ENCODE measurements around the gene GLRA1. TPM values are rescaled to one million over a fixed set of nuclear protein-coding genes. Genes with fewer than 3 reads are reported as not detected.

Gene GLRA1
- polyA plus RNA-seq, 3 donors = not detected

DNA sequence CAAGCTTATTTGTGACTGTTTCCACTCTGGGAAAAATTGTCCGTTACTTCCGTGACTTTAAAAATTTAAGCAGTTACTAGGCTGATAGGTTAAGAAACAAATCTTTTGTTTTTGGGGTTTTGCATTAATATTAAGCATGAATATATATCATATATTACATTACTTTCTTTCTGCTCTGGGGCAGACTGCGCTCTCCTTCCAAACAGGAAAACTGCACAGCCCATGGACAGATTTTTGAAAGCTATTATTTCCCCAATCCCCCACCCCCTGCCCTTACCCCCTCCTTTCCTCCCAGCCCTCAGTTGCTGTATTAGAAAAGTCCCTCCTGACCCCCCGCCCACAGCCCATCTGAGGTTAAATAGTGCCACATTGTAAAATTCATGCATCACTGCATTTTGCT is 102.5 kb downstream of the GLRA1 start:
- no peaks in the 10 kb centered on the region for H3K36me3 ChIP-seq (replicated peaks in 1 of 2; ENCODE audit: control insufficient read depth in 1 of 2, insufficient read depth in 2 of 2, low read length in 2 of 2)

DNA sequence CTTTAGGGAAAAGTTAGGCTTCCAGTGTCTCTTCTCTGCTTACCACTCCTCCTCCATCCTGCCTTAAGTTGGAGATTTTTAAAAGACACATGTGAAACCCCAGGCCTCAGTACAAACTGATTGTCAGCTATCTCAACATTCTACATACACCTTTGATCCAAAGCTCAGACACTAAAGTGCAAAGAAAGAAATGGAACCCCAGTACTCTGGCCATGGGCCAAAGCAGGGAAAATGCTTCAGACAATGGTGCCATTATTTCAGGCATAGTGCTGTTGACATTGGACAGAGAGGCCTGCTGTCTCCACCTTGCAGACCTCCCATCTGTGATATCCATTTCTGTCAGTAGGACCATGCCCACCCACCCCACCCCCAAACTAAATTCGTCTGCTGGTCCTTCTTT is 103.7 kb downstream of the GLRA1 start:
- Histone ChIP-seq H3K9me3 (replicated peaks in 1 of 2; ENCODE audit: control insufficient read depth in 1 of 2, insufficient read depth in 1 of 2, low read length in 2 of 2) (no peaks in the 10 kb centered on the region), H2AFZ (ENCODE audit: insufficient read depth, low read depth, low read length, poor library complexity, severe bottlenecking) (no peak overlapping the region), H3K9ac (ENCODE audit: insufficient read depth, low read length, poor library complexity, severe bottlenecking) (no peak overlapping the region), H3K4me1 (ENCODE audit: control insufficient read depth in 1 of 2, insufficient read depth in 2 of 2, low read length in 2 of 2) (no peaks in the 10 kb centered on the region), H3K36me3 (replicated peaks in 1 of 2; ENCODE audit: control insufficient read depth in 1 of 2, insufficient read depth in 2 of 2, low read length in 2 of 2) (peaks cover 0 to 5% of the 10 kb centered on the region in 2 donors), H4K20me1 (ENCODE audit: insufficient read depth, low read length) (no peaks in the 10 kb centered on the region), H3K27me3 (ENCODE audit: control insufficient read depth in 2 of 2, insufficient read depth in 2 of 2, low read length in 2 of 2) (no peaks in the 10 kb centered on the region), H3K79me2 (ENCODE audit: insufficient read depth, low read length) (no peaks in the 10 kb centered on the region), H3K4me2 (replicated peaks; ENCODE audit: extremely low read depth, low read length, poor library complexity, severe bottlenecking) (no peak overlapping the region), H3K27ac (ENCODE audit: low read depth in 1 of 2, low read length in 2 of 2) (no peak overlapping the region), H3K4me3 (replicated peaks in 1 of 3; ENCODE audit: low read depth in 2 of 3, low read length in 3 of 3) (no peak overlapping the region)
- no CpG with 5 or more reads among the region's 1 CpG for WGBS (ENCODE audit: insufficient coverage)
- no peak overlapping the region for H3K27ac Mint-ChIP-seq
- TF ChIP-seq, protein P1, sequence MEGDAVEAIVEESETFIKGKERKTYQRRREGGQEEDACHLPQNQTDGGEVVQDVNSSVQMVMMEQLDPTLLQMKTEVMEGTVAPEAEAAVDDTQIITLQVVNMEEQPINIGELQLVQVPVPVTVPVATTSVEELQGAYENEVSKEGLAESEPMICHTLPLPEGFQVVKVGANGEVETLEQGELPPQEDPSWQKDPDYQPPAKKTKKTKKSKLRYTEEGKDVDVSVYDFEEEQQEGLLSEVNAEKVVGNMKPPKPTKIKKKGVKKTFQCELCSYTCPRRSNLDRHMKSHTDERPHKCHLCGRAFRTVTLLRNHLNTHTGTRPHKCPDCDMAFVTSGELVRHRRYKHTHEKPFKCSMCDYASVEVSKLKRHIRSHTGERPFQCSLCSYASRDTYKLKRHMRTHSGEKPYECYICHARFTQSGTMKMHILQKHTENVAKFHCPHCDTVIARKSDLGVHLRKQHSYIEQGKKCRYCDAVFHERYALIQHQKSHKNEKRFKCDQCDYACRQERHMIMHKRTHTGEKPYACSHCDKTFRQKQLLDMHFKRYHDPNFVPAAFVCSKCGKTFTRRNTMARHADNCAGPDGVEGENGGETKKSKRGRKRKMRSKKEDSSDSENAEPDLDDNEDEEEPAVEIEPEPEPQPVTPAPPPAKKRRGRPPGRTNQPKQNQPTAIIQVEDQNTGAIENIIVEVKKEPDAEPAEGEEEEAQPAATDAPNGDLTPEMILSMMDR (IDR thresholded peaks at IDR 0.05) = no peak
- intact Hi-C loops (cut with micrococcal nuclease) = loop anchor here in 1 of 2 donors (10.0 kb wide), 1 partner anchor 684 kb away; no protein-coding TSS in a partner anchor
- H3K9me3 Mint-ChIP-seq = no peaks in the 10 kb centered on the region
- H3K36me3 Mint-ChIP-seq = peaks cover 3 to 11% of the 10 kb centered on the region in 2 donors
- H3K27me3 Mint-ChIP-seq (ENCODE audit: low read depth in 3 of 3) = no peaks in the 10 kb centered on the region
- peaks cover 4% of the 10 kb centered on the region for H3K4me1 Mint-ChIP-seq
- DNase-seq = no peak
- H3K4me3 Mint-ChIP-seq = no peak overlapping the region

More for the DNA sequence above, 102.5 kb downstream of the GLRA1 start:
- Histone ChIP-seq H3K4me2 (replicated peaks; ENCODE audit: extremely low read depth, low read length, poor library complexity, severe bottlenecking) (no peak overlapping the region), H3K27me3 (ENCODE audit: control insufficient read depth in 2 of 2, insufficient read depth in 2 of 2, low read length in 2 of 2) (no peaks in the 10 kb centered on the region), H3K9me3 (replicated peaks in 1 of 2; ENCODE audit: control insufficient read depth in 1 of 2, insufficient read depth in 1 of 2, low read length in 2 of 2) (no peaks in the 10 kb centered on the region), H2AFZ (ENCODE audit: insufficient read depth, low read depth, low read length, poor library complexity, severe bottlenecking) (no peak overlapping the region), H3K9ac (ENCODE audit: insufficient read depth, low read length, poor library complexity, severe bottlenecking) (no peak overlapping the region), H3K4me3 (replicated peaks in 1 of 3; ENCODE audit: low read depth in 2 of 3, low read length in 3 of 3) (no peak overlapping the region), H3K79me2 (ENCODE audit: insufficient read depth, low read length) (no peaks in the 10 kb centered on the region), H3K4me1 (ENCODE audit: control insufficient read depth in 1 of 2, insufficient read depth in 2 of 2, low read length in 2 of 2) (no peaks in the 10 kb centered on the region), H4K20me1 (ENCODE audit: insufficient read depth, low read length) (no peaks in the 10 kb centered on the region), H3K27ac (ENCODE audit: low read depth in 1 of 2, low read length in 2 of 2) (no peak overlapping the region)
- peaks cover 0 to 11% of the 10 kb centered on the region in 2 donors for H3K36me3 Mint-ChIP-seq
- no peak overlapping the region for H3K27ac Mint-ChIP-seq
- TF ChIP-seq, protein P1 (IDR thresholded peaks at IDR 0.05) = no peak
- H3K9me3 Mint-ChIP-seq = no peaks in the 10 kb centered on the region
- no peak for DNase-seq
- WGBS (ENCODE audit: insufficient coverage) = no CpG with 5 or more reads among the region's 4 CpGs
- peaks cover 4% of the 10 kb centered on the region for H3K4me1 Mint-ChIP-seq
- H3K4me3 Mint-ChIP-seq = no peak overlapping the region
- H3K27me3 Mint-ChIP-seq (ENCODE audit: low read depth in 3 of 3) = no peaks in the 10 kb centered on the region
- intact Hi-C loops (cut with micrococcal nuclease) = loop anchor here in 1 of 2 donors (10.0 kb wide), 1 partner anchor 683 kb away; no protein-coding TSS in a partner anchor
